Activated gamma-delta T cell treated with anti-CD3 and anti-CD28 coated beads, Interleukin-2, amount 50 U/mL, for 16 hours (primary cell): Measurements from ENCODE around the gene HEBP2.
"Not testable (repeated sequence)": the region's sequence is repeated elsewhere in the genome, so short reads cannot be mapped to it uniquely, and the experiment has no call there.

Source experiments
- DNase-seq: peaks from one replicate; pipeline ENCODE4 v3.0.0-alpha.2; 2020; ENCODE audit warnings: low read depth

Gene HEBP2

GRCh38 chr6:138403801-138404665 lies at the start of gene HEBP2:
HEBP2 (plus strand) TSS chr6:138404223; CDS start chr6:138404496, 273 bp downstream.
- peak; percentile 65 for DNase-seq

- DNase-seq = no peak
Observed at GRCh38 chr6:138357928-138358327, 46.1 kb upstream of the HEBP2 start.

- DNase-seq = not testable (repeated sequence)
Observed at GRCh38 chr6:138368684-138369083, 35.3 kb upstream of the HEBP2 start.

DNA sequence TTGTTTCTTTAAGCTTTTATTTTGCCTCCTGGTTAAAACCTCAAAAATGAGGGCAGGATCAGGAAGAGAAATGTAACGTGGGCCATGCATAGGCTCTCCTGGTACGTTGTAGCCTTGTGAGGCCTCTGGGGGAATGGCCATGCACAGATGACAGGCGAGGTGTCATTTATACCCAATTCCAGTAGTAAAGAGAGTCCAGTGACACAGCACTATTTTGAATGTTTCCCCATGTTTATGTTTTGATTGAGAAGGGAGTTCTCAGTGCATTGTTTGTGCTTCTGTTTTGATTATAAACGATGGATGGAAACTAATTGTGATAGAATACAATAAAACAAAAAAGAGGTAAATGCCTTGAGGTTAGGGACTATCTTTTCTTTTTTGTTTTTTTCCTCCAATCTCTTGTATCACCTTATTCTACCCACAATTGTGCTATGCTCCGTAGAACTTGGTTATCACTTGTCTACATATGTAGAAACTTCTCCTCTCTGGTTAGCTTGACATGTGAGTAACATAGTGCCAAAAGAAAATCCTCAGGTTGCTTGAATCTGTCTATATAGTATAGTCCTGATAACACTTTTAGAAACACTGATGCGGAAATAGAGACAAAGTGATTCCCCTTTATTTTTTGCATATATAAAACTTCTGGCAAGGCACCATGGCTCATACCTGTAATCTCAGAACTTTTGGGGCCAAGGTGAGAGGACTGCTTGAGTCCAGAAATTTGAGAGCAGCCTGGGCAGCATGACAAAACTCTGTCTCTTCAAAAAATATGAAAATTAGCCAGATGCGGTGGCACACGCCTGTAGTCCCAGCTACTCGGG lies 33.2 kb upstream of the HEBP2 start:
- no peak for DNase-seq

DNA sequence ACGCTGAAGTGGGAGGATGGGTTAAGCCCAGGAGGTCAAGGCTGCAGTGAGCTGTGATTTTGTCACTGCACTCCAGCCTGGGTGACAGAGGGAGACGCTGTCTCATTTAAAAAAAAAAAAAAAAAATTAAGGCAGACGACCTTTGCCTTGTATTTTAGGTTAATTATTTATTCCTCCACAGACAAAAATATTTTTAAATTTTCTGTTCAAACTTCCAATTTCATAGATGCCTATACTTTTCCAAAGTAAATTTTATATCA lies 32.6 kb upstream of the HEBP2 start:
- DNase-seq = no peak

- DNase-seq = no peak
Observed at GRCh38 chr6:138371720-138372119, 32.3 kb upstream of the HEBP2 start.

DNA sequence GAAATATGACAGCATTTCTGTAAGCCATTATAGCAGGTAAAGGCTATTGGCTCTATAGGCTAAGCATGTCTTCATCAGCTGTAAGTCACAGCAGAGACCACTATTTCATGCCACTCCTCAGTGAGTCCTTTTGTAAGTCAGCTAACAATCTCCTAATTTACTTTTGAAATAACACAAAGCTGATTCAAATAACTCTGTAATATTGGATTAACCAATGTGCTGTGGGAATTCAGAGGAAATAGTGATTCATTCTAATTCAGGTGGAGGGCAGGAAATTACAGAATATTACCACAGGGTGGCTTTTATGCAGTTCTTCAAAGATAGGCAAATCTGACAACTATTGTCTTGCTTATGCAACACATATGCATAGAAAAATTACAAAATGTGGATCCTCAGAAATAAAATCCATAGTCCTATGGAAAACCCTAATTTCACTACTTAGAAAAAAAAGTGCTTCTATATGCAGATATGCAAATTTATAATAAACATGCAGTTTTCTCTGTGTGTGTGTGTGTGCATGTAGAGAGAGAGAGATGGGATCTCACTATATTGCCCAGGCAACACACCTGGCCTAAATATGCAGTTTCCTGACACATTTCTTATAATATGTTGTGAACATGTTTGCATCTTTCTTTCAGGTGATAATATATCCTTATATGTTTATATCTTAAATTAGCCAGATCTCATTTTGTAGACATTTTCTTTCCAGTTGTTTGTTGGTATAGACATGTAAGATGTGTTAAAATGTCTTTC lies 31.1 kb upstream of the HEBP2 start:
- no peak for DNase-seq

GRCh38 chr6:138374230-138374629 lies 29.8 kb upstream of the HEBP2 start:
- DNase-seq = no peak

GRCh38 chr6:138374815-138375214 lies 29.2 kb upstream of the HEBP2 start:
- DNase-seq = no peak

- DNase-seq = no peak
Observed at GRCh38 chr6:138377042-138377441, 27.0 kb upstream of the HEBP2 start.

DNA sequence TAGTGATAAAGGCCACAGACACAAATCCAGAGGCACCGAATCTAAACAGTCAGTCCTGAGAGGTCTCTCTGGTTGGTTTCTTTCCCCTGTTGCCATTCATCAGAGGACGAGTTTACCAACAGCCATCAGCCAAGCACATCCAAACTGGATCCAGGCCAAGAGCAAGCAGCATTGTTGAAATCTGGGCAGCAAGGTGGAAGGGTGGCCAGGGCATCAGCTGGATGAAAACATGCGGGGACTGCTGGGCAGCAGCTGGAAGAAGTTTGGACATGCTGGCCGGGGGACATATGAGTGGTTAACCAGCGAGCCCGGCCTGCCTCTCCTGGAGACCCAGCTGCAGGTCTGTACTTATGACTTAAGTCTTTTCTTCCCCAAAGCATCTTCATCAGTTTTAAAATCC lies 26.2 kb upstream of the HEBP2 start, which contains the start of gene SMIM28:
Gene SMIM28, plus strand, starts transcription at position 62 of the 400 bp plus-strand sequence. Its CDS starts 168 bp downstream, at position 230.
- DNase-seq = no peak

GRCh38 chr6:138378463-138378862 lies 25.6 kb upstream of the HEBP2 start:
- DNase-seq = no peak

DNA sequence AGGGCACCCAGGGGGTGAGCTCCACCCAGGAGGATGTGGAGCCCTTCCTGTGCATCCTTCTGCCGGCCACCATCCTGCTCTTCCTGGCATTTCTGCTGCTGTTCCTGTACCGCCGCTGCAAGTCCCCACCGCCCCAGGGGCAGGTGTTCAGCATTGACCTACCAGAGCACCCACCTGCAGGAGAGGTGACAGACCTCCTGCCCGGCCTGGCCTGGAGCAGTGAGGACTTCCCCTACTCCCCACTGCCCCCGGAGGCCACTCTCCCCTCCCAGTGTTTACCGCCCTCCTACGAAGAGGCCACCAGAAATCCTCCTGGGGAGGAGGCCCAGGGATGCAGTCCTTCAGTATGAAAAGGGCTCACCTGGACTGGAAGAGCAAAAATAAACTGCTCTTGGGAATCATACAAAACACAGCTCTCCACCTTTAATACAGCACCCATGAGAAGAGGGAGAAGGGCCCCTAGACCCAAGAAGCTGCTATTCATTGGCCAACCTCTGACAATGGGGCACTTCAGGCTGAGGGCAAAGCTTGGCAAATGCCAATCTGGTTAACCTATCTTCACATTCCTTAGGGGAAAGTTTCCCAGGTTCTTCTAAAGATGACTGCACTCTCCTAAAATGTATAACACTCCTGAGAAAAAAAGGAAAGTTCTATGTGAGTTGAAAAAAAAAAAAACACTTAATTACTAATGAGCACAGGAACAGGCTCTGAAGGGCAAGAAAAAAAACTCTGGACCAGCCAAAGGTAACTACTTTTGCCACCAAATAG lies 21.3 kb upstream of the HEBP2 start:
- DNase-seq = no peak

DNA sequence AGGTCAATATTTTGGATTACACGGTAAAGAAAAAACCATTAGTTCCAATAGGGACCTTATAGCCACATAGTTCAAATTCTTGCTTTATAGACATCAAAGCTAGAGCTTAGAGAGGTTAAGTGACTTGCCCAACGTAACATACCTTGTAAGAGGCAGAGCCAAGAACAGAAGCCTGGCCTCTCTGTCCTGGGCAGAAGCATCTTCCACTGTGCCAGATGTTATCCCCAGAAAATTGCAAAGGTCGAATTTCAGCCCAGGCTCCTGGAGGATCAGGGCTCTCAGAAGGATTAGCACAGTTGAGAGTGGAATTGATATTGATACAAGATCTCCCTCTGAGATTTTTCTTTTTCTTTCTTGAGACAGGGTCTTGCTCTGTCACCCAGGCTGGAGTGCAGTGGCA lies 20.2 kb upstream of the HEBP2 start:
- DNase-seq = no peak

DNA sequence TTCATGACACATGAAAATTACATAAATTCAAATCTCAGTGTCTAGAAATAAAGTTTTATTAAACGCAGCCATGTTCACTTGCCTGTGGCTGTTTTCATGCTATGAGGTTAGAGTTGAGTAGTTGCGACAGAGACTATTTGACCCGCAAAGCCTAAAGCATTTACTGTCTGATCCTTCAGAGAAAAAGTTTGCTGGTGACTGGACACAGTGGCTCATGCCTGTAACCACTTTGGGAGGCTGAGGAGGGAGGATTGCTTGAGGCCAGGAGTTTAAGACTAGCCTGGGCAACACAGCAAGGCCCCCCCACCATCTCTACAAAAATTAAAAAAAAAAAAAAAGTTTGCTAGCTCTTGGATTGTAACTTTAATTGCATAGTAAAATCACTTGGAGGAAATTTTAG lies 17.1 kb upstream of the HEBP2 start:
- DNase-seq = no peak

DNA sequence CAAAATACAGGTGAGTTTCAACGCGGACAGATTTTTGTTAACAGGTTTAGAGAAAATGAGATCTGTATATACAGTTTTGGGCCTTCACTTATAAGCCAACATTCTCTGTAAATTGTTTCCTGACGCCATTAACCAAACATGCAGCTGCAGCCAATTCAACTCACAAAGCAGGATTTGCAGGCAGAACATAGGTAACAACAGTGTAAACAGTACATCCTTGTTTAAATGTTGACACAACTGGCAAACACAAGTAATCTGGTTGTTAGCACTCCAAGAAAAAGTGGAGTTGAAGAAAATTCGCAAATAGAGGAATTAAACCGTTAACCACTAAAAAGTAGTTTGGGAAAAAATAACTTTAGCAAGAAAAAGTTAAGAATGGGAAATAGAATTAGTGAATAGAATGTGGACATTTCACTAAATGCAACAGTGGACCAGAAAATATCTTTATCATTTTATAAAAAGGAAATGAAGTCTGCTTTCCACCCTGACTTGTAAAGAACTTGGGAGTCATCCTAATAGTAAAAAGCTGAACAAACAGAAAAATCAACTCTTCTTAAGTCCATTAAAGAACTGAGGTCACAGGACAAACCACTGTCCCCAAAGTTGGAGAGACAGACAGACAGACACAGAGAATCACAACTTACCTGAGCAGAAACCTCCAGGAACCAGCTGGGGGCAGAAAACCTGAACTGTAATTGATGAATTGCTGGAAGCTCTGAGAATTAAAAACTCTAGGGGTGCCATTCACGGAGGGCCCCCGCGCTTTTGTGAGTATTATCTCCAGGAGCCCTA lies 16.2 kb upstream of the HEBP2 start:
- no peak for DNase-seq

GRCh38 chr6:138389551-138389950 lies 14.5 kb upstream of the HEBP2 start:
- DNase-seq = no peak

DNA sequence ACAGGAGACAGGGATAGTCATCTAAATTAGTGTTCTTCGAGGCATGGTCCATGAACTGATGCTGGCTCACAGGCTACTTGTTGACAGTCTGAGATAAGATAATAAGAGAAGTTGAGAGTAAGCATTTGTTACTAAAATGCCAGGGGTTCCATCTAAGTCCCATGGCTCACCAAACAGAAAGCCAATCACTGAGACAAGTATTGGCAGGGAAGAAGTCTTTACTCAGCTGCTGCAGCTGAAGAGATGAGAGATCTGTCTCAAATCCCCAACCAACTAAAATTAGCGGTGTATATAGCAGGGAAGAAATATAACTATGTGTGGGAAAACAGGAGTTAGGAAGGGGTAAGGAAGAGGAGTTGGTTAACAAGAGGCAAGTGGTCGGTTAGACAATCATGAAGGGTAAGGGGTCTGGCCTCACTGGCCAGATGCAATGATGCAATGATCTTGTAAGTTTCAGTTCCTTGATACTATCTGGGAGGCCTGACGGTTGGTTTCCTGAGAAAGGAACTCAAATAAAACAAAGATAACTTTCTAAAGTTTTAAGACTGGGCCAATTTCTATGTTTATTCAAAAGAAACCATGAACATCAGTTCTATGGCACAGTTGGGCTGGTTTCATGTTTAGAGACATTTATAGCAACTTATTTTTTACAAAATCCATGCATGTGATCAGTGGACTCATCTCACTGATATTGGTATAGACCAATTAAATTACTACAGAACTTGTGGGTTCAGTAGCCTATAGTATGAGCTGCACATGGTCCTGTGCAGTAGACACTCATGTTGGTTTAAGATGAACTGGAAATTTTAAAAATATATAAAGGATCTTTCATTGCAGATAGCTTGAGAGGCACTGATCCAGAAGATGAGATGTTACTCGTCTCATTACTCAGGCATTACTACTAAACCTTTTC lies 9.9 kb upstream of the HEBP2 start:
- no peak for DNase-seq

DNA sequence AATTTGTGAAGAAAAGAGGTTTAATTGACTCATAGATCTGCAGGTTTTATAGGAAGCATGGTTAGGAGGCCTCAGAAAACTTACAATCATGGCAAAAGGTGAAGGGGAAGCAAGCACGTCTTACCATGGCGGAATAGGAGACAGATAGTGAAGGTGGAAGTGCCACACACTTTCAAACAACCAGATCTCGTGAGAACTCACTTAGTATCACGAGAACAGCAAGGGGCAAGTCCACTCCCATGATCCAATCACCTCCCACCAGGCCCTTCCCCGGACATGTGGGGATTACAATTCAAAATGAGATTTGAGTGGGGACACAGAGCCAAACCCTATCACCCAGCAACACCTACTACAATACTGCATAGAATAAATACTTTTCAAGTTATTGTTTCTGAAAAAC lies 7.3 kb upstream of the HEBP2 start:
- no peak for DNase-seq
